GM21381 (cell line): Measurements from ENCODE around the gene STK35.

ENCODE experiments used
- ATAC-seq: cut with Tn5 transposase; IDR thresholded peaks from one replicate; pipeline ENCODE4 v1.9.1; 2021; ENCODE audit warnings: mild to moderate bottlenecking, moderate library complexity; ENCODE audit not compliant: unreplicated experiment

STK35 gene

DNA sequence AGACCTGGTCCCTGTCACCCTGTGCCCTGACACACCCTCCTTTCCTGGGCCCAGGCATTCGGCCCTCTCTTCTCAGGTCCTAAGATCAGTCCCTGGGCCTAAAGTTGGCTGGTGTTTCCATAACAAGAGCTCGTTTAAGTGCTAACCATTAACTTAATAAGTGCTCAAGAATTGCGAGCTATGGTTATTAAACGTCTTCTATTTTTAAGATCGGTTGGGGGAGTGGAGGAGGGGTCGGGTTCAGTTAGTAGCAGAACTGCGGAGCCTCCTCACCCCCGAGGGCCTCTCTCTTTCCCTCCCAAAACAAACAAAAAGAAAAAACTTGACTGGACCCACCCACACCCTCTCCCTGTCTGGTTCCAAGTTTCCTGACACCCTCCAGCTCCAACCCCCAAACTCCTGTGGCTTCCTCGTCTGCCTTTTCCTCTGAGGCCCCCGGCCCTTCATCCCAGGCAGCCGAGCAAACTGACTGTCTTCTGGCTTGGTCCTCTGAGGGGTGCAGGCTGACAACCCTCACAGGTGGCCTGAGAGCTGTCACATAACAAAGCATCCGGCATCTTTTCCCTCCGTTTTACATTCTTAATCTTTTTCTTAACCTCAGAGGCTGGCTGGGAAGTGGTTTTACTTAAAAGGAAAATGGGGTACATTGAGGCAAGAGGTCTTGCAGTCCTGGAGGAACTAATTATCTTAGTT is 2.0 kb downstream of the STK35 start:
- no peak for ATAC-seq

DNA sequence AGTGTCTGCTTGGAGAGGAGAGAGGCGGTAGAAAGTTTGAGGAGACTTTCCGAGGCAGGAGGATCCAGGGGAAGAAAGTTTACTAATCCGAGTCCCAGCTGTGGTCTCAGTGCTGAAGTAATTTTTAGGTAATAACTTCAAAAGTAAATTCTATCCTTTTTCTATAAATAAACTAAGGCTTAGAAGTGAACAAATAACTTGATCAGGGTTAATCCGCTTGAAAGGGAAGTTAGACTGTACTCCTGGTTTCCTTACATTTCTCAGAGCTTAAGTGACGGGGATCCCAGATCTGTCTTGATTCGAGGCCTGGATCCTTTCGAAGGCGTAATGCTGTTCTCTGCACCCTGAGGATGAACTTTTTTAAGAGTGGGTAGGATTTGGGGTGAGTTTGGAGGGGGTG is 2.6 kb downstream of the STK35 start:
- ATAC-seq: no peak

DNA sequence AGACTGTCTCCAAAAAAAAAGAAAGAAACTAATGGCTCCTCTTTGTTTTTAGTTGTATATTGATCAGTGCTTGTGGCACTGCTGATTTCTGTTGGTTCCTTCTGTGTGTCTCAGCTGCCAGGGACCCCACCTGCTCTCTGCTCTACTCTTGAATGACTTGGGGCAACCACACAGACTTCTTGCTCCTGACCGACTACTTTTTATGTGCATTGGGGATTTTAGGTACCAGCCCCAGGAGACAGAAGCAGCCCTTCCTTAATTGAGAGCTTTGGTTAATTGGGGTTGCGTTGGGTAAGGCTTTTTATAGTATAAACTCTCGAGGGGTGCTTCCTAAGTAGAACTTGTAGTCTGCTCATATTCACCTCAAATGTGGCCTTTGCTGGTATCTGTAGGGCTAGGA is 6.9 kb downstream of the STK35 start:
- no peak for ATAC-seq

DNA sequence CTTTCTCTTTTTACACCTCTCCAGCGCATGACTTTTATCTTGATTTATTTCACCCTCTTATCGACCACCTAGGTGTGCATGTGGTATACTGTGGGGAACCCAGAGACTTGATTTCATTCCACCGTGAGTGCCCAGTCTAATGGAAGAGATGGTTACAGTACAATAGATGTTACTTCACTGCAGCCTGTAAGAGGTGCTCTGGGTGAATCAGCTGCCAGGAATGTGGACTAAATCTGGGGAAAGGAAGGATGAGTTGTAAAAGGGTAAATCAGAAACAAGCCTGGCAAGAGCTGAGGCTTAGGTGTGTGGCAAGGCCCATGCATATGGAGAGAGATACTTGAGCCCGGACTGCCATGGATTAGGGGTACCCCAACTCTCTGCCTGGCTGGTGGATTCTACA is 7.4 kb downstream of the STK35 start:
- no peak for ATAC-seq

DNA sequence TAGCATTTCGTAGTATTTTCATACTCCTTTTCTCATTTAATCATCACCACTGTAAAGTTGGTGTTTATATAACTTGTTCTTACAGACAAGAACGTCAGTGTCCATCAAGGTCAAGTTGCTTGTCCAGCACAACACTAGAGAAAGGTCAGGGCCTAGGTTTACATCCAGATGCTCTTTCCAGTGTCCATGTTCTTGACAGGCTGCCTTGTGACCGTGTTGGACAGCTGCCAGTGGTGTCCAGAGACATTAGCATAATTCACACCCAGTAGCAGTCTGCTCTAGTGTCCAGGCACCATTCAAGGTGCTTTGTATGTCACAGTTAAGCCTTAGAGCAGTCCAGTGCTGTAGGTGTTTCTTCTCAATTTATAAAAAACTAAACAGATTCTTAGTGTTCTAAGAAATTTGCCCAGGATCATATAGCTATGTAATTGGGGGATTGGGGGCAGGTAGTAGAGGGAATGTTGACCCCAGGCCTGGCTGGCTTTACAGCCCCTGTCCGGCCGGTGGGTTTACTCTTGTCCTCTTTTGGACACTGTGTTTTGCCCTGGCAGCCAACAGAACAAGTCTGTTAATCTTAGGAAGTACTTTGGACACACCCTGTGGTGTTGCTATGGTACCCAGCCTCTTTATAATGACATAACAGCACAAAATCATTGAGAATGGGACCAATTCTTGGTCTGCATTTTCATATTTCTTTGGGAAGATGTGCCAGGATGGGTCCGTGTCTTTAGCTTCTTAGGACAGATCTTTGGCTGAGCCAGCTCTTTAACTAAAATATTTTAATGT is 8.0 kb downstream of the STK35 start:
- ATAC-seq: no peak

DNA sequence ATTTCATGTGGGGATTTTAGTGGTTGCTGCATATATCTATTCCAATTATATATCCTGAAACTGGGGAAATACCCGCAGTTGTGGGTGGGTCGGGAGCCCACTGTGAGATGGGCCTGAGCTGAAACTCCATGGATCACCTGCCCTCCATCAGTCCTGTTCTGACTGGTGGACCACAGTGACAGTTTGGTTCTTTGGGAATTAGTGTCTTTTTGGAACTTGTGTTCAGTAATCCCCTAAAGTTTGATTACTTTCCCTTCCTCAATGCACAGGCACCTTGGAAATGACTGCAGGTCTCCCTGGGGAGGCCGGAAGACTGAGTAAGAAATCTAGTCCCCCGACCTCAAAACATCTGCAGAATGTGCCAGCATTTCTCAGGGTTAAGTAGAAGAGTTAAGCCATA is 11.3 kb downstream of the STK35 start:
- no peak for ATAC-seq

DNA sequence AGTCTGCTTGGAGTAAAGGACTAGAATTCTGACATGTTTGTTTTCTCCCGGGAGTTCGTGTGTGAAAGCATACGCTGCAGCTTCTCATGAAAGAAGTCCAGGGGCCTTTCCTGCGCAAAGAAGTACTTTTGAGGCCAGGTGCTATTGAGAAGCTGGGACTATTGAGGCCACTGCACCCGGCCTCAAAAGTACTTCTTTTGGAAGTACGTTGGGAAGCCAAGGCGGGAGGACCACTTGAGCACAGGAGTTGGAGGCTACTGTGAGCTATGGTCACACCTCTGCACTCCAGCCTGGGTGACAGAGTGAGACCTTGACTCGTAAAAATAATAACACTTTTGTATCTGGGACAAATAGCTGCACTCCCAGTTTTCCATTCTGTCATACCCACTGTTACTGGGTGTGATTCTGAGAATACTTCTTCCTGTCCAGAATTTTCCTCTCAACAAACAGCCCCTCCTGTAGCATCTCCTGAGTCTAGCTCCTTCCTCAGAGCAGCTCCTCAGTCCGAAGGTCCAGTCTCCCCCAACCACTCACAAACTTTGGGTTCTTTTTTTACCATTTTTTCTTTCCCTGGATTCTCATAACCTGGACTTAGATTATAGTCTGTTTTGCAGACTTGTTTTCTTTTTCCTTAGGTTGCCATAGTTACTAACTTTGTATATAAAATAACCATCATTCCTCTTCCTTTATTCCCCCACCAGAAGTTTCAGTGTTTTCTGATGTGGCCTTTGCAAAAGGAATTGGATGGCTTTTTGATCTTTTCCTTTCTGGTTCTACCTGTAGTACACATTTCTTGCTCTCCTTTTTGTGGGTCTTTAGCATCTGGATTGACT is 12.7 kb downstream of the STK35 start:
- no peak for ATAC-seq

DNA sequence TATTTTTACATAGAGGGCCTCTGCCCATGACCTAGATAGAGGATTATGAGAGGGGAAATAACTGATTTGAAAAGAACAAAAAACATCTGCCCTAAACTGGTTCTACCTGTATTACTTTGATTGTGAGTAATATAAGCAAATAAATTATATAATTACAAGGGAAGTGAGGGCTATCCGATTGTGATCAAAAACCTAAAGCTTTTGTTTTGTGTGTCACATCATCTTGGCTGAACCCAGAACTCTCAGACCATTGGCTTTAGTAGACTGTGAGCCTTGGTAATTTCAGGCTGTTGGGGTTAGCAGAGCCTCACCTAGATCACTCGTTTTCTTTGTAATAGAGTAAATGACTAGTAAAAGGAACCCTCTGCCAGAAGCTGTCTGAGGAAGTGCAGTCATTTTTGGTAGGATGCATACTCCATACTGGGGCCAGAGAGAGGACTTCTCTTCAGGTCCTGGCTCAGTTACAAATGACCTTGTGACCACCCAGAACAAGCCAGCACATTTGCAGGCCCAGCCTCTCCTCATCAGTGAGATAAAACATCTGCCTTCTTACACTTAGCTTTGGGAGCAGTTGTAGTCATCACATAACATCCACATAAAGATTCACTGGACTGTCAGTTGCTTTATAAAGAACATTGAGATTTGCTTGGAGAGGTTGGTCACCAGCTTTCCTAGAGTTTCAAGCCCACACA is 13.5 kb downstream of the STK35 start:
- no peak for ATAC-seq

DNA sequence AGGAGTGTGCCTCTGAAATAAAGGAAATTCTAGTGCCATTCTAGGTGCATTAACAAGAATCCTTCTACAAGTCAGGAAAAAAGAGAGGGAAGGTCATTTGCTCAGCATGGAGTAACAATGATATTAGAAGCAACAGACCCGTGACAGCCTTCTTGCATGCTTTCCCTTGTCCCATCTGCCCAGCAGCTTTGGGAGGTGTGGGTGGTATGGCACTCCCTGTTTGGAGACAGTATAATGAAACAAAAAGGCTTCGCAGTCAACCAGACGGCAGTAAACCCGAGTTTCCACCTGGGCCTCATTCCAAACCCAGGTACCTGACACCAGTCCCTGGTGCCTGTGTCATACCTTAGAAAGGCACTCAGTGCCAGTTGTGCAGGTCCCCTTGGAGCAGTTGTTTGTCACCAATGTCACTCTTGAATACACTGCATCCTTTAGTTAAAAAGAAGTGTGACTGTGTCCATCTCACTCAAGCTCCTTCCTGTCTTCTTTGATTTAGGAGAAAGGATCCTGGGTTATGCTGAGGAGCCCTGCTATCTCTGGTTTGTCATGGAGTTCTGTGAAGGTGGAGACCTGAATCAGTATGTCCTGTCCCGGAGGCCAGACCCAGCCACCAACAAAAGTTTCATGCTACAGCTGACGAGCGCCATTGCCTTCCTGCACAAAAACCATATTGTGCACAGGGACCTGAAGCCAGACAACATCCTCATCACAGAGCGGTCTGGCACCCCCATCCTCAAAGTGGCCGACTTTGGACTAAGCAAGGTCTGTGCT is 14.7 kb downstream of the STK35 start:
- ATAC-seq: no peak

DNA sequence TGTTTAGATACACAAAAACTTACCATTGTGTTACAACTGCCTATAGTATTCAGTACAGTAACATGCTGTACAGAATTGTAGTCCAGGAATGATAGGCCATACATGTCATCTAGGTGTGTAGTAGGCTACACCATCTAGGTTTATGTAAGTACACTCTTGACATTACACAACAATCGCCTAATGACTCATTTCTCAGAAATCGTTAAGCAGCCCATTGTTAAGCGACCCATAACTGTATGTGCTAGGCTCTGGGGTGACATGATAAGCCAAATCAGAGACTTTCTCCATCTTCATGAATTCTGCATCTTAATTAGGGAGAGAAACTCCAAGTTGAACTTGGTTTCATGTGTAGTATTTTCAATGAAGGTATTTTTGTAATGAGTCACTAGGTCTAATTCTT is 17.2 kb downstream of the STK35 start:
- ATAC-seq: no peak

DNA sequence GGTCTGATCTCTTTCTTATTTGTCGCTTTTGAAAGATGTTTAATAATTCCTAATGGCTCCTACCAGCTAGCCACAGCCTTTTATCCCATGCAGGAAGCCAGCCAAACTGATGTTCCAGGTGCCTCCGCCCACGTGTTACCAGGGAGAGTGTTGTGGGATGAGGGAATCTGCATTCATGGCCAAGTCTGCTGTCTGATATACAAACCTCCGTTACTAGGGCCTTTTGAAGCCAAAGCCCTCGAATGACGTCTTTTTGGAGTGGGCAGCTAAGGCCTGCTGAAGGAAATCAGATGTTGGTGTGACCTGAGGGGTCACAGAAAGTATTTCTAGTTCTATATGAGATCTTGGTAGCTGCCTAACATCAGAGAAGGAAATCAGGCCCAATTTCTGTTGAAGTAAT is 21.3 kb downstream of the STK35 start:
- ATAC-seq: no peak

DNA sequence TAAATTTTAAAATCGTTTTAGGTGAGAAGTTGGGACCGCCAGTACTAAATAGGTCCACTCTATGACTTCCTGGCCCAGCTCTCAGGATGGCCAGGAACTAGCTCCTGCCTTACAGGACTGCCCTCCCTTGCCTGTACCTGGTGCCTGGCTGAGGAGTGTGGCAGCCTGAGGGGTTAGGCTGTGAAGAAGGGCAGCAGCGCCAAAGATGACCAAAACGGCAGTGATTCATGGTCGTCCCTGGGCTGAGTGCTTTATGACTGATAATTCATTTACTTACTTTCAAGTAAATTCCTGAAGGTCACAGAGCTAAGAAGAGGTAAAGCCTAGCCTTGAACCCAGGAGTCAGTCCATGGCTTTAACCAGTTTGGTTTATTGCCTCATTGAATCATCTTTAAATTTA is 22.1 kb downstream of the STK35 start:
- no peak for ATAC-seq

DNA sequence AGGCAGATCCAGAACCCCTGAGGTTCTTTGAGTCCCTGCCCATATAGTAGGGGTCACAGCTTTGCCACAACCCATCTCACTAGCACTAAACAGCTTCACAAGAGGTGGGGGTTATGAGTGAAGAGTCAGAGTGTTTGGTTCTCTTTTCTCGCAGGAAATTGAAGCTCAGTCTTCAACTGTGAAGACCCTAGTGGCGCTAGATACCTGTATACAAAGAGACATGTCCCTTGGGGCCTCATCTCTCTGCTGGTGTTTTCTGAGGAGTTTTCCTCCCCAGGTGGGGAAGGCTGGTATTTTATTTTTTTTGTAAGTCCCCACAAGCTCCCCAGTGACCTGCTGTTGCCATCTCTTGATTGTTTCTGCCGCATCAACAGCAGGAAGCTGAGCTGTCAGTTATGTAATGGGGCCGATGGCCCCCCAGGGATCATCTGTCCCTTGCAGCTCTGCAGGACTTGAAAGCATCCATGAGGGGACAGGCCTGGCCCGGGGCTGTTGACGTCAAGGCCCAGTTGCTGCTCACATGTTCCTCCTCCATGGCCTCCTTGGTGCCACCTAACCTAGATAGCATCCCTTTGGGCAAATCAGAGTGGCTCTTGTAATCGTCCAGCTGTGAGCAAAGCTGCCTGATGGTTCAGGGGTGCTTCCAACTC is 23.1 kb downstream of the STK35 start:
- no peak for ATAC-seq

DNA sequence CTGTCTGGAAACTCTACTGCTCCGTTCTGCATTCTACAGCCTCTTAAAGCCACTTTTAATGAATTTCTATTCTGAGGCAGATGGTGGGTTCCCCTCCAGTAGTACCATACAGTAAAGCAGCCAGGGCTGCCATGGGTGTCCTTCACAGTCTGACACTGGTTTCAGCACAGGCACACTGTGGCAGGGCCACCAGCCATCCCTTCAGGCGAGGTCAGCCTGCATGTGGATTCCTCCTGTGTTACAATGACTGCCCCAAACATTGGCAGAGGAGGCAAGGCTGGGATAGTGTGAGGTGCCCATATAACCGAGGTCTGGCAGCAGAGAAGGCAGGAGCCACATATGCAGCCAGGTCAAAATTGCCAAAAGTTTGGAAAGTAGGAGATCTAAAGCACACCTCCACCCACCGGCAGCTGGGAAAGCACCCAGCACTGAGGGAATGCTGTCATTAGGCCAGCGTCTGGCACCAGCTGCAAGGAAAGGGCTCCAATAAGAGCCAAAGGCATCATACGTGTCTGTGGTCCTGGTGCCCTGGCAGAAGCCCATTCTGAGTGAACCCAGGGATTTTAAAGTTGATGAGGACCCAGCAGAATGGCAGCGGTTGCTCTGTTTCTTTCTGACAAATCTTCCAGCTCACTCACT is 24.0 kb downstream of the STK35 start:
- ATAC-seq: no peak

DNA sequence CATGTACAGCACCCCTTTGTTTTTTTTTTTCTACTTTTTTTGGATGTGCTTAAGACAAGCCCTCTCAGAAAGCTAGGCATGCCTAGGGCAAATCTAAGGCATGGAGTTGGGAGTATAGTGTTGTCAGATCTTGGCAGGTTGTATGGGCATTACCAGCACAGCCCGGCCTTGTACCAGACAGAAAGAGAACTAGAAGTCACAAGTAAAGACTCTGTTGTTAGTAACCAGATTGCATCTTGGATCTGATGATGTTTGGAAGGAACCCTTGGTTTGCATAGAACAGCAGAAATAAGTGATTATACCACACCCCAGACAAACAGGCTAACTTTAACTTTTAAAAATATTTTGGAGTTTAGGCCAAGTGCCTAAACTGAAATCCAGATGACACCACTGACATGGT is 25.6 kb downstream of the STK35 start:
- ATAC-seq: no peak

DNA sequence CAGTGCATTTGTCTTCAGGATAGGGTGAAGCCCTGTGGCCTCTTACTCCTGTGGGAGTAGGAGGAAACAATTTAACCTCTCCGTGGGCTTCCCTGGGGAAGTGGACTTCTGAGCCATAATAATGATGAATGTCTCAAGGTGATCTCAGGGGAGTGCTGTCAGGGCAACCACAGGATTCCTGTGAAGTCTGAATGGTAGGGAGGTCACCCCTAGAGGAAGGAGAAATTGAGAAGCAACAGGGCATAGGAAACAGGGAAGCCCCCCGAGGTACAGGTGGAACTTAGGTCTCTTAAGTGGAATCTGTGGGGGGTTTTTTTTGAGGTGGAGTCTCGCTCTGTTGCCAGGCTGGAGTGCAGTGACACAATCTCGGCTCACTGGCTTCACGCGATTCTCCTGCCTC is 26.9 kb downstream of the STK35 start:
- no peak for ATAC-seq

DNA sequence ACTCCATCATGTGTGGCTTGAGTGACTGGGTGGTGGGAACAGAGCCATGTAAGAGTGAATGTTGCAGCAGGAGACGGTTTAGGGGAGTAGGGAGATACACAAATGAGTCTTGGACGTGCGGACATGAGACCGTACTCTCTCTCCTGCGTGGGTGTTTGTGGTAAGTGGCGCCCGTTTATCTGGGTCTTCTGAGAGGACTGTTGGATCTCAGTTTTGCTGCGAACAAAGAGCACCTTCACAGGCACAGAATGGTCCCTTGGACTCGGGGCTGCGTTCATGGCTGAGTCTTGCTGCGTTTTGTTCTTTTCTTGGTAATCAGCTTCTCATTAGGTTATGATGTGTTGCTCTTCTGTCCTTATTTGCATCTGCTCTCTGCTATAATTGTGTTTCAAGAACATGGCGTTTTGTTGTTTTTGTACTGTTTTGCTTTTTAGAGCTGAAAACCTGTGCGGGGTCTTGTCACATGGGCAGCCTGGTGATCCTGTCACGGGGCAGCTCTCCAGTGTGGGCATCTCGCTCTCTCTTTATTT is 28.5 kb downstream of the STK35 start:
- no peak for ATAC-seq

DNA sequence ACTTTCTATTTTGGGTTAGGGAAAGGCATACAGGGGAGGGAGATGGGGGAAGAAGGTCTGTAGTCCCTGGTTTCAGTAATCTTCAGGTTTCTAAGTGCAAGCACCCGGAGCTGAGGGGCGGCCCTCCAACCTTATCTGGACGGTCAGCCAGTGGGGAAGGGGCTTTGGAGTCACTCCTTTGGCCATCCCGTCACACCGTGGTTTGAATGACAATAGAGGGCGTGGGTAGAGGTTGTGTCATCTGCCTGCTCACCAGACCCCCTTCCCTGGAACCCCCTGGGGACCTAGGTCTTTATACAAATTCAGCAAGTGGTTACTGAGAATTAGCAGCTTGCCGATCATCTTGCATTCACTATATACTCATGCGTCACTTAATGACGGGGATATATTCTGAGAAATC is 29.1 kb downstream of the STK35 start:
- no peak for ATAC-seq

DNA sequence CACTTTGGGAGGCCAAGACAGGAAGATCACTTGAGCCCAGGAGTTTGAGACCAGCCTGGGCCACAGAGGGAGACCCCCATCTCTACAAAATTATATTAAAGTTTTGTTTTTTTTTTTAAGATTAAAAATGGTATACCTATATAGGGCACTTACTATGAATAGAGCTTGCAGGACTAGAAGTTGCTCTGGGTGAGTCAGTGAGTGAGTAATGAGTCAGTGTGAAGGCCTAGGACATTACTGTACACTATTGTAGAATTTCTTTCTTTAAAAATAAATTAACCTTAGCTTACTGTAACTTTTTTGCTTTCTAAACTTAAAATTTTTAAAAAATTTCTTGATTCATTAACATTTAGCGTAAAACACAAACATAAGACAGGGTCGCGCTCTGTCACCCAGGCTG is 29.7 kb downstream of the STK35 start:
- no peak for ATAC-seq
